HG02970 (cell line): ENCODE data around the gene WDR88.
"Not testable (repeated sequence)": the region's sequence is repeated elsewhere in the genome, so short reads cannot be mapped to it uniquely, and the experiment has no call there.

Experiments
- ATAC-seq: cut with Tn5 transposase; IDR thresholded peaks from one replicate; pipeline ENCODE4 v1.9.1; 2021; ENCODE audit warnings: mild to moderate bottlenecking, moderate library complexity, moderate number of reproducible peaks; ENCODE audit not compliant: unreplicated experiment, low FRiP score

WDR88 gene

GRCh38 chr19:33208371-33208895, 76.5 kb downstream of the WDR88 start:
- no peak for ATAC-seq

- ATAC-seq = no peak
These were observed 77.3 kb downstream of the WDR88 start for GRCh38 chr19:33208904-33209849.

- ATAC-seq = not testable (repeated sequence)
These were observed 77.9 kb downstream of the WDR88 start for GRCh38 chr19:33209850-33210230.

- no peak for ATAC-seq
These were observed 78.5 kb downstream of the WDR88 start for GRCh38 chr19:33210266-33210940.

- no peak for ATAC-seq
These were observed 80.0 kb downstream of the WDR88 start for GRCh38 chr19:33211794-33212435.

GRCh38 chr19:33212436-33213172, 80.7 kb downstream of the WDR88 start:
- no peak for ATAC-seq

GRCh38 chr19:33214596-33214995, 82.7 kb downstream of the WDR88 start:
- ATAC-seq = no peak

- no peak for ATAC-seq
These were observed 83.7 kb downstream of the WDR88 start for GRCh38 chr19:33215438-33216197.

- no peak for ATAC-seq
These were observed 84.4 kb downstream of the WDR88 start for GRCh38 chr19:33216198-33216830.

GRCh38 chr19:33217881-33218280, 86.0 kb downstream of the WDR88 start:
- ATAC-seq = no peak

GRCh38 chr19:33219261-33219815, 87.4 kb downstream of the WDR88 start:
- no peak for ATAC-seq

- no peak for ATAC-seq
These were observed 88.2 kb downstream of the WDR88 start for GRCh38 chr19:33220115-33220514.

- no peak for ATAC-seq
These were observed 88.8 kb downstream of the WDR88 start for GRCh38 chr19:33220735-33221134.

- ATAC-seq = no peak
These were observed 89.7 kb downstream of the WDR88 start for GRCh38 chr19:33221638-33222037.

- ATAC-seq = not testable (repeated sequence)
These were observed 90.3 kb downstream of the WDR88 start for GRCh38 chr19:33222255-33222654.

- ATAC-seq = no peak
These were observed 93.0 kb downstream of the WDR88 start for GRCh38 chr19:33224694-33225457.
